ENCODE results near the gene CENPA.
A peak's percentile ranks its signal among the peaks of the same experiment; 100 is the strongest.
"Not testable (repeated sequence)": the region's sequence is repeated elsewhere in the genome, so short reads cannot be mapped to it uniquely, and the experiment has no call there.

Gene CENPA

DNA sequence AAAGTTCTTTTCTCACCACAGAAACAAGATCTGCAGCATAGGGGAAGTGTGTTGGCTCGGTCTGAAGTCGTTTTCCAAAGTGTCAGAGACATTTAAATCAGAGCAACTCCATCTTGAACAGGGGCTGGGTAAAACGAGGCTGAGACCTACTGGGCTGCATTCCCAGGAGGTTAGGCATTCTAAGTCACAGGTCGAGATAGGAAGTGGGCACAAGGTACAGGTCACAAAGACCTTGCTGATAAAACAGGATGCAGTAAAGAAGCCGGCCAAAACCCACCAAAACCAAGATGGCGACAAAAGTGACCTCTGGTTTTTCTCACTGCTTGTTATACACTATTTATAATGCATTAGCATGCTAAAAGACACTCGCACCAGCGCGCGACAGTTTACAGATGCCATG, 24.9 kb upstream of the CENPA start:
- not testable (repeated sequence) for DNase-seq (ENCODE audit: low spot score)

DNA sequence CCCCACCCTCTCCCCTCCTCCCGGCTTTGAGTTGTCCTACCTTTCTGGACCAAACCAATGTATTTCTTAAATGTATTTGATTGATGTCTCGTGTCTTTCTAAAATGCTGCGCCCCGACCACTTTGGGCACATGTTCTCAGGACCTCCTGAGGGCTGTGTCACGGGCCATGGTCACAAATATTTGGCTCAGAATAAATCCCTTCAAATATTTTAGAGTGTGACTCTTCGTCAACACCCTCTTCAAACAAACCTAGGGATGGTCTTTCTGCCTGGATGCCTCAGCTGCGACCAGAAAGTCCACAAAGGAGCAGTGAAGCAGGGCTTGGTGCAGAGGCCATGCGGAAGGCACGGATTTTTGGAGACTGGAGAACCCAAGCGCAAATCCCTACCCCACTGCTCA, 22.8 kb upstream of the CENPA start:
- no peak for DNase-seq (ENCODE audit: low spot score)

DNA sequence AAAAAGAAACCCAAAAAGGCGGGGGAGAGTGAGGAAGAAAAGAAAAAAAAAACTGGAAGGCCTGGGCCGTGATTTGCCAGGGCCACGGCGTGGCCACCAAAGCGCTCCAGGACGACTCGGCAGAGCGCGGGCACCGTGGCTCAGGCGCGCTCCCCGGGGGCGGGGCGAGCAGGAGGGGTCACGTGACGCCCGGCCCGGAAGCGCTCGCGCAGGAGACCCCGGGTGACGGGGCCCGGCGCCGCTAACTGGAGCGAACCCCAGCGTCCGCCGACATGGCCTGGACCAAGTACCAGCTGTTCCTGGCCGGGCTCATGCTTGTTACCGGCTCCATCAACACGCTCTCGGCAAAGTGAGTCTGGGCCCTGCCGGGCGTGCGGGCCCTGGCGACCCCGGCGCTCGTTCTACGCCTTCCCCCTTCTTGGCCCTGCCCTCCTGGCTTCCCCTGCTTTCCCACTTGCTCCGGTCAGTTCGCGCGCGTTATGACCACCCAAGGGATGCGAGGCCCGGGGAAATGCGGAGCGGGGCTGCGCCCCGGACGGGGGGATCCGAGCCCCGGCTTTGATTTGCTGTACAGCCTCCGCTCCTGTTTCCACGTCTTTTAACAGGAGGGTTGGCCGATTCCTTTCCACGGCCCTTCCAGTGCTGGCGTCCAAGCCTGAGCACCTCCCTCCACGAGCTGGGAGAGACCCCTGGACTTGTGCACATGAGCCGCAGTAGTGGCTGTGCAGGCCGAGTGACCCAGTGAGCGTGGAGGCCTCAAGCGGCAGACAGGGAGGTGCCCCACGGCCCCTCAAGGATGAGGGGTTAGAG, 21.6 kb upstream of the CENPA start, which contains the start of gene SLC35F6:
SLC35F6 (plus strand) TSS at position 207 of the 810 bp plus-strand sequence; CDS start at position 273, 66 bp downstream.
- peak; percentile 85 for DNase-seq (ENCODE audit: low spot score)

DNA sequence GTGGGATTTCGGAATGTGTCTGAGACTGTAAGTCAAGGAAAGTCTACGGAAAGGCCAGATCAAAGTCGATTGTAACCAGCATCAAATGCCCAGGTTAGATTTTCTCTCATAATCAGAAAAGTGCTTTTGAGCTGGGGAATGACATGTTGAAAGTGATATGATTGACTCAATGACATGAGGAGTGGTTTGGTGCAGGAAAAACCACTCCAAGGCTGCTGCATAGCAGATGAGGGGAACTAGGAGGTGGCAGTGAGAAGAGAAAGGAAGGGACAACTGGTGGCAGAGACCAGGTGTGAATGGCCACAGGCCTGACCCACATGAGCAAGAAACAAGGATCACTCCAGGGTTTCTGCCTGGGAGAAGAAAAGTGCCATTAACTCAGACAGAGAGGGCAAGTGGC, 20.9 kb upstream of the CENPA start:
- DNase-seq (ENCODE audit: low spot score) = no peak

DNA sequence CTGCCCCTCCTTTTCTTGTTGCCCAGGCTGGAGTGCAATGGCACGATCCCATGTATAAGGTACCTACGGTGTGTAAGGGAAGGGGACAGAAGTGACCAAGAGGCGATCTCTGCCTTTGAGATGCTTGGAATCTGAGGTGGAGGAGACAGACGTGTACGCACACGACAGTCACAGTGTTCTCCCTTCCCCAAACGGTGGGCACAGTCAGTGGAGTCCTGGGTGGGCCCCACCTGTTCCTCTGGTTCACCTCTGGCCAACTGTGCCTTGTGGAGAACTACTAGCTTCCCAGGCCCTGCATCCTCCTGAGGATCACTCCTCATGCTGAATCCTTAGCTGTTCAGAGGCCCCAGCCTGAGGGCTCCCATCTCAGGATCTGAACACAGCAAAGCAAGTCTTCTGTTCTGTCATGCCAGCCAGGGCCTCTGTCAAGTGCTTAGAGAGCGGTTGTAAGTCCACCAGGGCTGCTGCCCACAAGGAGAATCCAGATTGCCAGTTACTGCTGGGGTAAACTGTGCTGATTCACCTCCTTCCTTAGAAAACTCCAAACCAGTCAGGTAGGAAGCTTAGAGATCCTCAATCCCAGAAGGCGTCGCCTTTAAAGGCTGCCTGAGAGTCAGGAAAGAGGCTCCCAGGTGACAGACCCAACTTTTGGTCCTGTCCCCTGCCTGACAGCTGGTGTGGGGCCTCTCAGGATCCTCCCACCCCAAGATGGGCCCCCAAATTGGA, 20.2 kb upstream of the CENPA start:
- DNase-seq (ENCODE audit: low spot score) = no peak

DNA sequence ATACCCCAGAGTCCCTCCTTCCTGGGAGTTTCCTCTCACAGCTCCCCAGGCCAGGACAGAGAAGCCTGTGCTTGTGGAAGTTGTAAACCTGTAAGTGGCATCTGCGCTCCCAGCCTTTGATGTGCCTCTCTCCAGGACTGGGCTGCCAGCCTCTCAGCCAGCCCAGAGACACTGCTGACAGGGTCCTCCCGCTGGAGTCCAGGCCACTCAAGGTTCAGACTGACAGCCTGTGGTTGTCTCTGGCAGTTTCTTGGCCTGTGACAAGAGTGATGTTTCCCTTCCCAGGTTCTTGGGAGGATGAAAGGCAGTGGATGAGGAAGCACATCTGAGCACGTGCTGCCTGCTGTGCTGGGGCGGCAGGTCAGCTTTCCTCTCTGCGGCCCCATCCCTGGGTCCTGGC, 18.7 kb upstream of the CENPA start:
- no peak for DNase-seq (ENCODE audit: low spot score)

DNA sequence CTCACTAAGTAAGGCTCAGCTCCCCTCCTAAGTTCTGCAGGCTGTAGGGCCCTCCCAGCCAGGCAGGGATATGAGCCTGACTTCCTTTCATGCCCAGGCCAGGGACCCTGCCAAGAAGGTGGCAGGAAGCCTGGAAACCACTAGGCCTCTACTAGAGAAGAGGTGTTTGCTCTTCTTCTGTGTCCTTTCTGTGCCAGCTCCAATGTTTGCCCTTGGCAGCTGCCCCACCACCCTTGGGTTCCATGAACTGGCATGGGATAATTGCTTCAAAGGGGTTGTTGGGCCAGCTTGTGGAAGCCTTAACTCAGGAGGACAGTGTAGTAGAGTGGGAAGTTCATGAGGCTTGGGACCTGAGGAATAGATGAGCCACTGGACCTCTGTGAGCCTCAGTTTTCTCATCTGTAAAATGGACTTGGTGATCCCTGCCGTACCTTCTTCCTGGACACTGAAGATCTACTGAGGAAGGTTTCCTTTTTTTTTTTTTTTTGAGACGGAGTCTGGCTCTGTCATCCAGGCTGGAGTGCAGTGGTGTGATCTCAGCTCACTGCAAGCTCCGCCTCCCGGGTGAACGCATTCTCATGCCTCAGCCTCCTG, 17.9 kb upstream of the CENPA start:
- DNase-seq (ENCODE audit: low spot score) = no peak

DNA sequence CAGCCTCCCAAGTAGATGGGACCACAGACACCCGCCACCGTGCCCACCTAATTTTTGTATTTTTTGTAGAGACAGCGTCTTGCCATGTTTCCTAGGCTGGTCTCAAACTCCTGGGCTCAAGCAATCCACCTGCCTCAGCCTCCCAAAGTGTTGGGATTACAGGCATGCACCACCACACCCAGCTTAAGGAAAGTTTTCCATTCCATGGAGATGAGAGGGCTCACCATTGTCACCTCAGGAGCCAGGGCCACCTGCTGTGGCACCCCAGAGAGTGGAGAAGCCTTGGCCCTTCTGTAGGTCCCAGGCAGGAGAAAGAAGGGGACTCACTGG, 17.1 kb upstream of the CENPA start:
- peak; percentile 33 for DNase-seq (ENCODE audit: low spot score)

DNA sequence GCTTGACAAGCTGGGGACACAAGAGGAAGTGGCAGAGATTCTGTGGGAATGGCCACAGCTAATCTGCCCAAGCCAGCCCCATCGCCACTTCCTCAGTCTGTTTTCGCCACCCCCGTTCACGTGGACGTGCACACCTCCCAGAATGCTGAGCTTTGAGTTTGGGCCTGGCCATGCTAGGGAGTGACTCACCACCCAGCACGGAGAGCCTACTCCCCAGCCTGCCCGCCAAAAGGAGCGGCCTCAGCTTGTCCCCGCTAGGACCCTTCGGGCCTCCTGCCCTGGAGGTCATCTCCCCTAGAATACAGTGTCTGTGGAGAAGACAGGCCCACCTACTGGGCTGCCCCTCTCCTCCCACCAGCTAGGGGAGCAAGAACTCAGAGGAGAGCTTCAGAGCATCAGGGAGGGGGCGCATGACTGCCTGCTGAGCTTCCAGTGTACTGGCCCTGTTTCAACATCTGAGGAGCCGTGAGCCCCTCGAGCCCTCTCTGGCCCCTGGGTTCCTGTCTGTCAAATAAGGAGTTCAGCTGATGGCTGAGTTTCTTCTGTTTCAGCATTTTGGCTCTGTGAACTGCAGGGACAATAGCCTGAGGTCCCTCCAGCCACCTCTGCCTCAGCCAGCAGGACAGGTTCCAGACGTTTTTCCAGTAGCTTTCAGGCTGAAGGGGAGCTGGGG, 16.6 kb upstream of the CENPA start:
- peak; percentile 12 for DNase-seq (ENCODE audit: low spot score)

DNA sequence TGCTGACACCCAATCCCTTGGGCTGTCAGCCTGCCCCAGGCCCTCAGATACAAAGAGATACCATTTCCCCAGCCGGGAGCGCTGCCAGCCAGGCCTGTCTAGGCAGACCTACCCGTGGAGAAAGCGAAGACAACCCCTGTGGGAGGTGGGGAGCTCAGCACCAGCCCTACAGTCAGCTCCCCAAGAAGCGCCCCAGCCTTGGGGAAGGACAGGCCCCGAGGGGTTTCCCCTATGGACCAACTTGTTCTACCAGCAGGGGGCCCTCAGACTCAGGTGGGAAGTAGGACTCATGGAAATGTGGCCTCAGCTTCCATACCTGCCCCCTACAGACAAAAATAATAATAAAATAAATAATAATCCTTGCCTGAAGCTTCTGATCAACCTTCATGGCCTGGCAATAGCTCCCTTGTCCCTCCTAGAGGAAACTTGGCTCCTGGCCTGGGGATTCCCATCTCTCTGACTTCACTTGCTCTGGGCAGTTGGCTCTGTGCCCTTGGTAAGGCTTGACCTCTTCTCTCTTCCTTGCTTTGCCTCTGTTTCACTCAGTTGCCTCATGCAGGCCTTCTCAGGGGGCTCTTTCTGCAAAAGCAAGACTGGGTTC, 14.8 kb upstream of the CENPA start:
- DNase-seq (ENCODE audit: low spot score) = peak; percentile 42

DNA sequence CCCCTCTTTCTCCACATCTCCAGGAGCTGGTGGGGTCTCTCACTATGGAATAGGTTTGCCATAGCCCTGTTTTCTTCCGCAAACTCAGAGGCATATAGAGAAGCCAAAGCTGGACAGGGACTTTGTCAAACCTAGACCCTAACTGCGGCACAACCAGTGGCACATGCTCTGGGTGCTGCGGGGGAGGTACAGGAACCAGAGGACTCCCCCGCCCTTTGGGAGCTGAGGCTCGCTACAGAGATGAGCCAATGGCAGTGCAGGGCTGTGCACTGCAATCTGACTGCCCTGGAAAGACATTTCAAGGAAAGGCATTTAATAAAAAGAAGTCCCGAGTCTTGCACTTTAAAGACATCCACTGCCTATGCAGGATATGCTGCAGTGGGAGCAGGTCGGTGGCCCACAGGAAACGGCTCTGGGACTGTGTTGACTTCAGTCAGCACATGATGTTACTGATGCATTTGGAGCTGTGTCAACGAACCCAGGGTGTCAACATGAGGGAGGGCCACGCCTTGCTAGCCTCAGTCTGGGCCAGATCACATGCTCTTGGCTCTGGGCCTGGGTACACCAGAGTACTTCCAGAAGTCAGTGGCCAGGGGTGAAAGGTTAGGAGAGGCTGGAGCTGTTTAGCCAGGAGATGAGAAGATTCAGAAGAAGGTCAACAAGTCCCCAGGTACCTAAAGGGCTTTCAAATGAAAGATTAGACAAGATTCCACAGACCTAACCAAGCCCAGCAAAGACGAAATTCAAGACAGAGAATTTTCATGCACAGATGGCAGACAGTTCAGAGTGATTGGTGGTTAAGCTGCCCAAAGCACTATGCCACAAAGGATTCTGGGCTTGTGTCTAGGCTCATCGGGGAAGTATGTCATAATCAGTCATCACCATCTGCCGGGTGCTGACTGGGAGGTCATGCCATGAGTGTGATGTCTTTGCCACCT, 13.5 kb upstream of the CENPA start:
- DNase-seq (ENCODE audit: low spot score) = peak; percentile 52

DNA sequence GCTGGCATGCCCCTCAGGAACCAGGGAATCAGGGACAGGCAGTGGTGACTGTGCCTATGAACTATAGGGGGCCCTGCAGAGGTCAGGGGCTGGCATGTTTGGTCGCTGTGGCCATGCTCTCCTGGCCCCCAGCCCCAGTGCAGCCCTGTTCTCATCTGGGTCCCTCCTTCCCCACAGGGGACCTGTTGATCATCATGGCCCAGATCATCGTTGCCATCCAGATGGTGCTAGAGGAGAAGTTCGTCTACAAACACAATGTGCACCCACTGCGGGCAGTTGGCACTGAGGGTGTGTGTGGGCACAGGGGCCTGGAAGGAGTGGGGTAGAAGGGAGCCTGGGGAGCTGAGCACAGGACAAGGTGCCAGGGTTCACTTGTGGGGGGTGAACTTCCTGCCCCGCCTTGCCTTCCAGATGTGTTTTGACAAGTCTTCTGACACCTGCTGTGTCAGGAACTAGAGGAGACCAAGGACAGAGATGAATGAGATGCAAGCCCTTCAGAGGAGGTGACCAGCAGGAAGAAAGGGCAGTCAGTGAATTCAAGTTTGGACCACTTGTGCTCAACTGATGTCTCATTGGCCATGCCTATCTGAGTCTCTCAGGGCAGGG, 9.6 kb upstream of the CENPA start:
- no peak for DNase-seq (ENCODE audit: low spot score)

DNA sequence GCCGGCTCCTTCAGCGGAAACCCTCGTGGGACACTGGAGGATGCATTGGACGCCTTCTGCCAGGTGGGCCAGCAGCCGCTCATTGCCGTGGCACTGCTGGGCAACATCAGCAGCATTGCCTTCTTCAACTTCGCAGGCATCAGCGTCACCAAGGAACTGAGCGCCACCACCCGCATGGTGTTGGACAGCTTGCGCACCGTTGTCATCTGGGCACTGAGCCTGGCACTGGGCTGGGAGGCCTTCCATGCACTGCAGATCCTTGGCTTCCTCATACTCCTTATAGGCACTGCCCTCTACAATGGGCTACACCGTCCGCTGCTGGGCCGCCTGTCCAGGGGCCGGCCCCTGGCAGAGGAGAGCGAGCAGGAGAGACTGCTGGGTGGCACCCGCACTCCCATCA, 7.8 kb upstream of the CENPA start:
- DNase-seq (ENCODE audit: low spot score) = no peak

DNA sequence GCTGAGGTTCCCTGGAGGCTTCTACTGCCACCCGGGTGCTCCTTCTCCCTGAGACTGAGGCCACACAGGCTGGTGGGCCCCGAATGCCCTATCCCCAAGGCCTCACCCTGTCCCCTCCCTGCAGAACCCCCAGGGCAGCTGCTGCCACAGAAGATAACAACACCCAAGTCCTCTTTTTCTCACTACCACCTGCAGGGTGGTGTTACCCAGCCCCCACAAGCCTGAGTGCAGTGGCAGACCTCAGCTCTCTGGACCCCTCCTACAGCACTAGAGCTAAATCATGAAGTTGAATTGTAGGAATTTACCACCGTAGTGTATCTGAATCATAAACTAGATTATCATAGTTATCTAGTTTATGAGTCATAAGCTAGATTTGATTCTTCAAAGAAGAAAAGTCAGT, 7.3 kb upstream of the CENPA start:
- no peak for DNase-seq (ENCODE audit: low spot score)

DNA sequence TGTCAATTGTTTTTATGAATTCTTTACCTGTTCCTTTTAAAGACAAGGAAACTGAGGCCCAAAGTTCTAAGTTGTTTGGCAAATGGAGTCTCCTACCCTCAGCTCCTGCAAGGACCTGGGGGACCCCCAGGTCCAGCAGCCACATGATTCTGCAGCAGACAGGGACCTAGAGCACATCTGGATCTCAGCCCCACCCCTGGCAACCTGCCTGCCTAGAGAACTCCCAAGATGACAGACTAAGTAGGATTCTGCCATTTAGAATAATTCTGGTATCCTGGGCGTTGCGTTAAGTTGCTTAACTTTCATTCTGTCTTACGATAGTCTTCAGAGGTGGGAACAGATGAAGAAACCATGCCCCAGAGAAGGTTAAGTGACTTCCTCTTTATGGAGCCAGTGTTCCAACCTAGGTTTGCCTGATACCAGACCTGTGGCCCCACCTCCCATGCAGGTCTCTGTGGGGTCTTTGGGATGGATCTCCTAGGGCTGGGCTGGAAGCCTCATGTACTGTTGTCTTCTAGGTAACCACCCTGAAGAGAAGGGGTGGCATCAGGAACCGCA, 5.6 kb upstream of the CENPA start:
- DNase-seq (ENCODE audit: low spot score) = no peak

DNA sequence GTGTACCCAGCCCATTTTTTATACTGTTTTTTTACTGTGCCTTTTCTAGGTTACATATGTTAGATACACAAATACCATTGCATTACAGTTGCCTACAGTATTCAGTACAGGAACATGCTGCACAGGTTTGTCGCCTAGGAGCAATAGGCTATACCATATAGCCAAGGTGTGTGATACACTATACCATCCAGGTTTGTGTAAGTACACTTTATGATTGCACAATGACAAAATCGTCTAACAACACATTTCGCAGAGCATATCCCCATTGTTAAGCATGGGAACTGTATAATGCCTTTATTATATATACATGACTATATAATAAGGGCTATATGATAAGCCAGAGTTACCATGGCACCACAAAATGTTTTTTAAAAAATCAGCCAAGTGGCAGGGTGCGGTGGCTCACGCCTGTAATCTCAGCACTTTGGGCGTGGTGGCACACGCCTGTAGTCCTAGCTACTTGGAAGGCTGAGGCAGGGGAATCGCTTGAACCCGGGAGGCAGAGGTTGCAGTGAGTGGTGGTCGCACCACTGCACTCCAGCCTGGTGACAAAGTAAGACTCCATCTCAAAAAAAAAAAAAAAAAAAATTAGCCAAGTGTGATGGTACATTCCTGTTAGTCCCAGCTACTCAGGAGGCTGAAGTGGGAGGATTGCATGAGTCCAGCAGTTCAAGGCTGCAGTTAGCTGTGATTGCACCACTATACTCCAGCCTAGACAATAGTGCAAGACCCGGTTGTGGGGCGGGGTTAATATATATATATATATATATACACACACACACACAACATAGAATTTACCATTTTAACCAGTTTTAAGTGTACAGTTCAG, 2.8 kb upstream of the CENPA start:
- DNase-seq (ENCODE audit: low spot score) = no peak

DNA sequence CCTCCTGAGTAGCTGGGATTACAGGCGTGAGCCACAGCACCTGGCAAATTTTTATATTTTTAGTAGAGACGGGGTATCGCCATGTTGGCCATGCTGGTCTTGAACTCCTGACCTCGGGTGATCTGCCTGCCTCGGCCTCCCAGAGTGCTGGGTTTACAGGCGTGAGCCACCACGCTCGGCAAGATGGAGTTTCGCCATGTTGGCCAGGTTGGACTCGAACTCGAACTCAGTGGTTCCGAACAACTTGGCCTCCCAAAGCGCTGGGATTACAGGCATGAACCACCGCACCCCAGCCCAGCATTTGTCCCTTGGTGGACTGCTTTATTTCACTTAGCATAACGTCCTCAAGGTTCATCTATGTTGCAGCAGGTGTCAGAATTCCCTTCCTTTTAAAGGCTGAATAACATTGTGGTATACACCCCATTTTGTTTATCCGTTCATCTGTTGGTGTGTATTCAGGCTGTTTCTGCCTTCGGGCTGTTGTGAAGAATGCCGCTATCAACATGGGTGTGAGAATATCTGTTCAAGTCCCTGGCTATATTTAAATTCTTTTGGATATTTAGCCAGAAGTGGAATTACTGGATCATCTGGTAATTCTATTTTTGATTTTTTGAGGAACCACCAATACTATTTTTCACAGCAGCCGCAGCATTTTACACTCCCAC, 1.2 kb upstream of the CENPA start:
- no peak for DNase-seq (ENCODE audit: low spot score)

DNA sequence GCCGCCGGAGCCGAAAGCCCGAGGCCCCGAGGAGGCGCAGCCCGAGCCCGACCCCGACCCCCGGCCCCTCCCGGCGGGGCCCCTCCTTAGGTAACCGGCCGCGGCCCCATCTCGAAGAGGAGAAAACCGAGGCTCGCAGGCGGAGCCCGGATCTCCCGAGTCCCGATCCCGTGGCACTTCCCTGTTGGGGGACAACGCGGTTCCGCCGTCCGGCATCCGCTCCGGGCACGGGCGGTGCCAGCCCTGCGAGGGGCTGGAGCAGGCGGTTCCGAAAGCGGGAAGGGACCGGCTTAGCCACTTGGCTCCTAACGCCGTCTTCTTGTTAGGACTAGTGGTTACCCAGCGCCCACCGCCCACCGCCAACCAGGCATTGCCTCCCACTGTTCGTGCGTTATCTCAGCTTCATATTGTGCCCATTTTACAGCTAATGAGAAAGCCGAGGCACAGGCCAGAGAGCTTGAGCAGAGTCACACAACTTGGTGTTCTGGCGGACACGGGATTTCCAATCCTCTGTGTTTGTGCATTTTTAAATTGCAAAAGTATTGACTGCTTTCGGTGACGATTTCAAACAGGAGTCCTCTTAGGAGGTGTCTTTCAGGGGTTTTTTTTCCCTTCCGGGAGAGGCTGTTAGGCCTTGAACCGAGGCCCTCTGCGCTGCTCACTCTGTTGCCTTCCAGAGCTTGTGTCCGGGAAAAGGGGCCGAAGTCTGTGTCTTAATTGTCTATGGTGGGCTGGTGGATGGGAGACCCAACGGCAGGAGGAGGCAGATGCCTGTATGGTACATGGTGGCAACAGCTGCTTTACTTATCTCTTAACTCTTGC, 562 bp downstream of the CENPA start:
- no peak for DNase-seq (ENCODE audit: low spot score)
